IPS-18a (cell line): Measurements from ENCODE around the gene GALNT16.
"Not testable (repeated sequence)": the region's sequence is repeated elsewhere in the genome, so short reads cannot be mapped to it uniquely, and the experiment has no call there.

Source experiments
- H3K27ac ChIP-seq: one replicate; pipeline ENCODE4 v1.5.1; 2013; ENCODE audit warnings: low read length
- H3K27me3 ChIP-seq: one replicate; pipeline ENCODE4 v1.6.1; 2013; ENCODE audit warnings: mild to moderate bottlenecking, low read length; ENCODE audit not compliant: control insufficient read depth, insufficient read depth
- H3K36me3 ChIP-seq: one replicate; pipeline ENCODE4 v1.6.1; 2013; ENCODE audit warnings: low read depth, low read length; ENCODE audit not compliant: control insufficient read depth
- H3K4me1 ChIP-seq: one replicate; pipeline ENCODE4 v1.6.1; 2013; ENCODE audit warnings: low read depth, low read length; ENCODE audit not compliant: control insufficient read depth
- H3K4me3 ChIP-seq: one replicate; pipeline ENCODE4 v1.5.1; 2013; ENCODE audit warnings: low read length
- H3K9ac ChIP-seq: one replicate; pipeline ENCODE4 v1.6.1; 2013; ENCODE audit warnings: mild to moderate bottlenecking, low read length, moderate library complexity
- H3K9me3 ChIP-seq: one replicate; pipeline ENCODE4 v1.6.1; 2013; ENCODE audit warnings: low read depth, low read length; ENCODE audit not compliant: control insufficient read depth

GALNT16 gene

GRCh38 chr14:69259527-69260189, at the start of gene GALNT16:
Gene GALNT16, plus strand, starts transcription at chr14:69260158. Its CDS starts 133 bp downstream, at chr14:69260291.
- peak within 1 kb of the TSS; percentile 44 for H3K9ac ChIP-seq
- peaks cover 61% of the 10 kb centered on the region for H3K27me3 ChIP-seq
- H3K4me1 ChIP-seq: peaks cover 13% of the 10 kb centered on the region
- H3K27ac ChIP-seq: no peak within 1 kb of the TSS
- peak within 1 kb of the TSS; percentile 54 for H3K4me3 ChIP-seq
- no peaks in the 10 kb centered on the region for H3K36me3 ChIP-seq
- H3K9me3 ChIP-seq: no peaks in the 10 kb centered on the region

- Histone ChIP-seq H3K4me3 (no peak overlapping the region), H3K4me1 (no peaks in the 10 kb centered on the region), H3K9ac (no peak overlapping the region), H3K36me3 (peaks cover 4% of the 10 kb centered on the region), H3K9me3 (no peaks in the 10 kb centered on the region), H3K27ac (no peak overlapping the region), H3K27me3 (no peaks in the 10 kb centered on the region)
Measured at GRCh38 chr14:69214393-69214792, 45.6 kb upstream of the GALNT16 start.

GRCh38 chr14:69217663-69218062, 42.3 kb upstream of the GALNT16 start:
- H3K9me3 ChIP-seq, H3K4me3 ChIP-seq, H3K27me3 ChIP-seq, H3K4me1 ChIP-seq, H3K9ac ChIP-seq, H3K27ac ChIP-seq, H3K36me3 ChIP-seq: not testable (repeated sequence)

DNA sequence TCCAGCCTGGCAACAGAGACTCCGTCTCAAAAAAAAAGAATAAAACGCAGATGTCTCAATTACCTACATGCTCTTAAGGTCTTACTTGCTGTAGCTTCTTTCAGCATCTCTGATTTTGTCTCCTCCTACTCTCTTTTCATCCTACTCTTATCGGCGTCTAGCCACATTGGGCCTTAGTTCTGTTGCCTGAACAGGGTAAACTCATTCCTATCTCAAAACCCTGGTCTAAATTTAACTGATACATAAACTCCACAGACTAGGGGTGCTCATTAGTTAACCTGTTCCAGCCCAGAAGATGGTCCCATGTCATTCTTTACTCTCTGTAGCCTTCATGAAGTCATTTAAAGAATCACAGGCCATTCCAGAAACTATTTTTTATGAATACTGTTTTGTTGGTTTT, 35.0 kb upstream of the GALNT16 start:
- Histone ChIP-seq H3K36me3 (peaks cover 2% of the 10 kb centered on the region), H3K4me1 (peaks cover 7% of the 10 kb centered on the region), H3K4me3 (no peak overlapping the region), H3K9me3 (no peaks in the 10 kb centered on the region), H3K27ac (no peak overlapping the region), H3K9ac (no peak overlapping the region), H3K27me3 (no peaks in the 10 kb centered on the region)

GRCh38 chr14:69226178-69226577, 33.8 kb upstream of the GALNT16 start:
- H3K27ac ChIP-seq: no peak overlapping the region
- H3K9ac ChIP-seq: no peak overlapping the region
- H3K4me3 ChIP-seq: no peak overlapping the region
- no peaks in the 10 kb centered on the region for H3K9me3 ChIP-seq
- peaks cover 7% of the 10 kb centered on the region for H3K4me1 ChIP-seq
- H3K27me3 ChIP-seq: no peaks in the 10 kb centered on the region
- peaks cover 9% of the 10 kb centered on the region for H3K36me3 ChIP-seq

DNA sequence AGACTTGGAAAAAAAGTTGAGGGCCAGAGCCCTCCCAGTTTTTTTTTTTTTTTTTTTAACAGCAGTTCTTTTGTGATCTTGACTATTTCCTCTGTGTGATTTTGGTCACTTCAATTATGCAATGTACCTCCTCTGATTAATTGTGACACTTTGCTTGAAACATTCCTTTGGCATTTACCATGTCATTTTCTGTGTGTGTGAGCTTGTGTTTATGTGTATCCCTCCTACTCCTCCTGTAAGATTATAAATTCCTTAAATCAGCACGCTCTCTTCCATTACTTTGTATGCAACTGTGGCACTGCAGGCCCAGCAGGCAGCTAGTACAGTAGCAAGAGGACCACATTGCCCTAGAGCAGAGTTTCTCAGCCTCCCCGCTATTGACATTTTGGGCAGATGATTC, 33.2 kb upstream of the GALNT16 start:
- Histone ChIP-seq H3K9me3 (no peaks in the 10 kb centered on the region), H3K4me1 (peaks cover 7% of the 10 kb centered on the region), H3K9ac (no peak overlapping the region), H3K36me3 (peaks cover 13% of the 10 kb centered on the region), H3K27me3 (no peaks in the 10 kb centered on the region), H3K27ac (no peak overlapping the region), H3K4me3 (no peak overlapping the region)

DNA sequence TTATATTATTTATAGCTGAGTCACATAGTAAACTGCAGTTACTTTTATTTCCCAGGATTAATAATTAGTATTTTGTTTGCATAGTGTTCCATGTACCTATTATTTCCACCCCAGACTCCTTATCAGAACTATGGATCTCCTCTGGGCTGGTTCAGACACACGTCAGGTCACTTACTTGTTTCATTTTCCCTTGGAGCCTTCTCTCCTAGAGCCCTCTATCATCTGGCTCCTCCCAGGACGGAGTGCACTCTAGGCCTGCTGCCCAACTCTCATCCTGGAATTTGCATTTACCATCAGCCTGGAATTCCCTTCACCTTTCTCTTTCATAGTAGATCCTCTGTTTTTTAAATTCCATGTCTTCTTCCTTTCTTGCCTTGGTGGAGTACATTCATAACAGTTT, 28.5 kb upstream of the GALNT16 start:
- Histone ChIP-seq H3K4me3 (no peak overlapping the region), H3K9ac (no peak overlapping the region), H3K4me1 (no peaks in the 10 kb centered on the region), H3K9me3 (no peaks in the 10 kb centered on the region), H3K27me3 (no peaks in the 10 kb centered on the region), H3K27ac (no peak overlapping the region), H3K36me3 (peaks cover 30% of the 10 kb centered on the region)

GRCh38 chr14:69232388-69232787, 27.6 kb upstream of the GALNT16 start:
- Histone ChIP-seq H3K27ac (no peak overlapping the region), H3K9me3 (no peaks in the 10 kb centered on the region), H3K9ac (no peak overlapping the region), H3K27me3 (no peaks in the 10 kb centered on the region), H3K4me1 (no peaks in the 10 kb centered on the region), H3K4me3 (no peak overlapping the region), H3K36me3 (peaks cover 39% of the 10 kb centered on the region)

DNA sequence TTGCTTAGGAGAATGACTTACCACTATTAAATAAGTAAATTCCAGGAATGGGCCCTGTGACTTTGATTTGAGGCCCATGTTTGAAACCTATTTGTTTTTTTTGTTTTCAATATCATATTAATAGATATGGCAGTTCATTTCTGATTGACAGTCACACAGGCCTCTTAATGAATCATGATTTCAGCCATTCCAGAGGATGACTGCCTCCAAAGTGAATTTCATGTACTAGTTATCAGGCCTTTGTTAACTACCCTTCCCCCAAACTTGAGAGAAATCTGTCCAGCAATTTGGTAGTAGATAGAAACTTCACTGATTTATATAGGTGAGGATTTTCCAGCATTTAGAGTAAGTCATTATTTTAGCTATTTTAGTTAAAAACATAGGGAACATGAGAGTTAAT, 25.9 kb upstream of the GALNT16 start:
- Histone ChIP-seq H3K9ac (no peak overlapping the region), H3K9me3 (no peaks in the 10 kb centered on the region), H3K4me3 (no peak overlapping the region), H3K27me3 (no peaks in the 10 kb centered on the region), H3K27ac (no peak overlapping the region), H3K36me3 (peaks cover 49% of the 10 kb centered on the region), H3K4me1 (no peaks in the 10 kb centered on the region)

DNA sequence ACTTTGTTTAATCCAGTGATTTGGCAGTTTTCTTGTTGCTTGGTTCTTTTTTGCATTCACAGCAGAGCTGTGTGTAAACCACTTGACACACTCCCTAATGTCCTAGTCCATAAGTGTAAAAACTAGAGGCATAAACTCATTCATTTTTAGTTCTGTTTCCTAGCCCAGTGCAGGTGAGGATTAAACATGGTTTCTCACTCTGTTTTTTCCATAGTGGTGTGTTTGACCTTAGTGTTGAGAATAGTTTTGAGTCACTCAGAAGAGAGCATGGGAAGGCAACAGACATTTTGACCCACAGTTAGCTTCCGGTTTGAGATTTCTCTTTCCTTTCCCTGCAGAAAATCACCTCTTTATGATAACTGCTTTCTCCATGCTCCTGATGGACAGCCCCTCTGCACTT, 24.2 kb upstream of the GALNT16 start:
- Histone ChIP-seq H3K27ac (no peak overlapping the region), H3K4me3 (no peak overlapping the region), H3K9me3 (no peaks in the 10 kb centered on the region), H3K4me1 (no peaks in the 10 kb centered on the region), H3K9ac (no peak overlapping the region), H3K36me3 (peaks cover 44% of the 10 kb centered on the region), H3K27me3 (no peaks in the 10 kb centered on the region)

DNA sequence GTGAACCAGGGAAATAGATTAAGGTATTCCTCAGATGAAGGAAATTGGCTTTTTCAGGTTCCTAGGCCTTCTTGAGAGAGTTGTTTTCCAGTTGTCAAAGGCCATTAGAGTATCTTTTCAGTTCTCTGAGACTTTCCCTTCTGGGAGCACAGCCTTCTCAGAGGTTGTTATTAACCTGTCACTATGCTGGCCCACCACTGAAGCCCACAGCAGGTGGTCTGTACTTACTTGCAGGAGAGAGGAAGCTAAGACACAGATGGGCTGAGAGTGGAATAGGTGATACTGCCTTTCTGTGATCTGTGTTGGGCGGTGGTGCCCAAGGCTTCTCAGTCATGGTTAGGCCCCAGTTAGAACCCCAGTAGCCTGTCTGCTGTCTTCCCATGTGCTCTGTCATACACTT, 22.8 kb upstream of the GALNT16 start:
- Histone ChIP-seq H3K4me1 (no peaks in the 10 kb centered on the region), H3K4me3 (no peak overlapping the region), H3K36me3 (peaks cover 47% of the 10 kb centered on the region), H3K27ac (no peak overlapping the region), H3K9ac (no peak overlapping the region), H3K27me3 (no peaks in the 10 kb centered on the region), H3K9me3 (no peaks in the 10 kb centered on the region)

- Histone ChIP-seq H3K27ac (no peak overlapping the region), H3K4me1 (no peaks in the 10 kb centered on the region), H3K36me3 (peaks cover 47% of the 10 kb centered on the region), H3K4me3 (no peak overlapping the region), H3K27me3 (no peaks in the 10 kb centered on the region), H3K9me3 (no peaks in the 10 kb centered on the region), H3K9ac (no peak overlapping the region)
Measured at GRCh38 chr14:69237584-69237983, 22.4 kb upstream of the GALNT16 start.
